Measurements from ENCODE around the gene CNR2.
"Not testable (repeated sequence)": the region's sequence is repeated elsewhere in the genome, so short reads cannot be mapped to it uniquely, and the experiment has no call there.

CNR2 gene

GRCh38 chr1:23827717-23828116 lies 85.4 kb downstream of the CNR2 start:
- no peak for TF ChIP-seq CTCF (IDR thresholded peaks at IDR 0.05; ENCODE audit: low read depth, low read length, missing control alignments)
- Histone ChIP-seq H3K27me3 (replicated peaks) (no peaks in the 10 kb centered on the region), H3K27ac (no peak overlapping the region), H3K4me3 (ENCODE audit: low read depth, low read length) (no peak overlapping the region), H3K36me3 (replicated peaks) (no peaks in the 10 kb centered on the region)
- in situ Hi-C loops (cut with HindIII; ENCODE audit: low pct_ligation_motif_present, low sequenced_read_pairs), result no loop called here
- DNase-seq, result no peak

DNA sequence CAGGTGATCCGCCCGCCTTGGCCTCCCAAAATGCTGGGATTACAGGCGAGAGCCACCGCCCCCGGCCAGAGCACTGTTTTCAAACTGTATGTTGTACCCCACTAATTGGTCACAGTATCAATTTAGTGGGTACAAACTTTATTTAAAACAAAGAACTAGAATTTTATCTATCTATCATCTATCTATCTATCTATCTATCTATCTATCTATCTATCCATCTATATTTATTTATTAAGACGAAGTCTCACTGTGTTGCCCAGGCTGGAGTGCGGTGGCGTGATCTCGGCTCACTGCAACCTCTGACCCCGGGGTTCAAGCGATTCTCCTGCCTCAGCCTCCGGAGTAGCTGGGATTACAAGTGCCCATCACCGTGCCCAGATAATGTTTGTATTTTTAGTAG lies 86.6 kb downstream of the CNR2 start:
- H3K4me3 ChIP-seq (ENCODE audit: low read depth, low read length); in situ Hi-C loops (cut with HindIII; ENCODE audit: low pct_ligation_motif_present, low sequenced_read_pairs); H3K27ac ChIP-seq; H3K27me3 ChIP-seq (replicated peaks); H3K36me3 ChIP-seq (replicated peaks); DNase-seq: not testable (repeated sequence)

DNA sequence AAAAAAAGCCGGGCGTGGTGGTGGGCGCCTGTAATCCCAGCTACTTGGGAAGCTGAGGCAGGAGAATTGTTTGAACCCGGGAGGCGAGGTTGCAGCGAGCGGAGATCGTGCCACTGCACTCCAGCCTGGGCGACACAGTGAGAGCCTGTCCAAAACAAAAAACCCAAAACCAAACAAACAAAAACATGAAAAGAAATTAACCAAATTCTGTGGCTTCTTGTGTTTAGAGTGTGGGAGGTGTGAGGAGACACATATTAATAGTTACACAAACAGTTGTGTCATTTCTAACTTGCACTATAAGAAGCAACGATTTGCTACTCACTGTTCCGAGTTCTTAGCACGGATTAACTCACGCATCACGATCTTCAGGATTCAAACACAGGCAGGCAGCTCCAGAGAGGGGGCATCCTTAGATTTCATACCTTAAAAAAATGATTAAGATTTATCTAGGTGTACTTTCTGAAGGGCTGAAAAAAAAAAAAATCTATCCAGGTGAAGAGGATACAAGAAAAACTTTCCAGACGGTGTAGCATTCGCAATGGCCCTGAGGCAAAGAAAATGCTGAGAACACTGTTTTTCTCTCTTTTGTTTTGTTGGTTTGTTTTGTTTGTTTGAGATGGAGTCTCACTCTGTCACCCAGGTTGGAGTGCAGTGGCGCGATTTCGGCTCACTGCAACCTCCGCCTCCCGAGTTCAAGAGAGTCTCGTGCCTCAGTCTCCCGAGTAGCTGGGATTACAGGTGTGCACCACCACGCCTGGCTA lies 87.2 kb downstream of the CNR2 start:
- H3K27ac ChIP-seq, result peak overlapping the region; percentile 82
- H3K36me3 ChIP-seq (replicated peaks), result no peaks in the 10 kb centered on the region
- H3K27me3 ChIP-seq (replicated peaks), result no peaks in the 10 kb centered on the region
- TF ChIP-seq CTCF (IDR thresholded peaks at IDR 0.05; ENCODE audit: low read depth, low read length, missing control alignments), result no peak
- in situ Hi-C loops (cut with HindIII; ENCODE audit: low pct_ligation_motif_present, low sequenced_read_pairs), result no loop called here
- DNase-seq, result no peak
- peak overlapping the region; percentile 9 for H3K4me3 ChIP-seq (ENCODE audit: low read depth, low read length)

DNA sequence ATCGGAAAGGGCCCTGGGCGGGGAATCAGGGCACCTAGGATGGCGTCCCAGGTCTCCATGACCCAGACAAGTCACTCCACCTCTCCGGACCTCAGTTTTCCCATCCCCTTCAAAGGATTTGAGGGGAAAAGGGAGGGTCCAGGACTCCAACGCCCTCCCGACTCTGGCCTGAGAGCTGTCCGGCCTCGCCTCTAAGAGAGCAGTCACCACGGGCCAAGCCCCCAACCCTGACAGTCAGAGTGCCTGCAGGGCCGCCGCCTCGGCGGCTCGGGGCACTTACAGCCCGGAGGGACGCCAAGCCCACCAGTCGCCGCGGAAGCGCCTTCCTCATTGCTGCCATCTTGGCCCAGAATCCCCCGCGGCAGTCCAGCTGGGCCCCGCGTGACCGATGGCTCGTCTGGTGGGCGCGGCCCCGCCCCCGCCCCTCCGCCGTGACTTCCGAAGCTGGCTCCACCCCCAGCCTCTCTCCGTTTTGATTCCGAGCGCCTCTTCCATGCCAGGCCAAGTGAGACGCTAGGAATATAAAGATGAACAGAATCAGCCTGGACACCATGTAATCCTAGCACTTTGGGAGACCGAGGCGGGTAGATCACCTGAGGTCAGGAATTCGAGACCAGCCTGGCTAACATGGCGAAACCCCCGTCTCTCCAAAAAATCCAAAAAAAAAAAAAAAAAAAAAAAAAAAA lies 87.9 kb downstream of the CNR2 start, which contains the start of gene HMGCL:
Gene HMGCL (minus strand): TSS at position 354 of the 686 bp plus-strand sequence. CDS start 14 bp downstream, at position 340.
- no peaks in the 10 kb centered on the region for H3K36me3 ChIP-seq (replicated peaks)
- H3K27me3 ChIP-seq (replicated peaks), result no peaks in the 10 kb centered on the region
- DNase-seq, result peak; percentile 85
- H3K27ac ChIP-seq, result peak within 1 kb of the TSS; percentile 82
- peak within 1 kb of the TSS; percentile 92 for H3K4me3 ChIP-seq (ENCODE audit: low read depth, low read length)
- no peak for TF ChIP-seq CTCF (IDR thresholded peaks at IDR 0.05; ENCODE audit: low read depth, low read length, missing control alignments)
- in situ Hi-C loops (cut with HindIII; ENCODE audit: low pct_ligation_motif_present, low sequenced_read_pairs), result no loop called here

GRCh38 chr1:23824711-23825075 lies 88.5 kb downstream of the CNR2 start:
- TF ChIP-seq CTCF (IDR thresholded peaks at IDR 0.05; ENCODE audit: low read depth, low read length, missing control alignments), result no peak
- DNase-seq, result no peak
- peak overlapping the region; percentile 82 for H3K27ac ChIP-seq
- H3K36me3 ChIP-seq (replicated peaks), result no peaks in the 10 kb centered on the region
- in situ Hi-C loops (cut with HindIII; ENCODE audit: low pct_ligation_motif_present, low sequenced_read_pairs), result no loop called here
- no peaks in the 10 kb centered on the region for H3K27me3 ChIP-seq (replicated peaks)
- H3K4me3 ChIP-seq (ENCODE audit: low read depth, low read length), result peak overlapping the region; percentile 92

DNA sequence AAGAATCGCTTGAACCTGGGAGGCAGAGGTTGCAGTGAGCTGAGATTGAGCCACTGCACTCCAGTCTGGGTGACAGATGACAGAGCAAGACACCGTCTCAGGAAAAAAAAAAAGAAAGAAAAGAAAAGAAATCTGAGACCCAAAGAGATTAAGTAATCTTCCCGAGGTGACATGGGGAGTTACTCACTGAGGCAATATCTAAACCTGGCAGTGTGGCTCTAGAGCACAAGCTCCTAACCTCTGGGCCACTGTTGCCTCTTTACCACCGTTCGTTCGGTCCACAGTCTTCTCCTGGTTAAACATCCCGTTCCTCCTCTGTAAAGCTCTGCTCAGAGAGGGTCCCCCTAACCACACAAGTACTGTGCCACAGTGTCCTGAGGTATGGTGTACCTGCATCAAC lies 89.4 kb downstream of the CNR2 start:
- H3K27me3 ChIP-seq (replicated peaks), result no peaks in the 10 kb centered on the region
- no peak for TF ChIP-seq CTCF (IDR thresholded peaks at IDR 0.05; ENCODE audit: low read depth, low read length, missing control alignments)
- no peak overlapping the region for H3K4me3 ChIP-seq (ENCODE audit: low read depth, low read length)
- H3K27ac ChIP-seq, result no peak overlapping the region
- in situ Hi-C loops (cut with HindIII; ENCODE audit: low pct_ligation_motif_present, low sequenced_read_pairs), result no loop called here
- DNase-seq, result no peak
- no peaks in the 10 kb centered on the region for H3K36me3 ChIP-seq (replicated peaks)
